ENCODE data around the gene PXMP4. TPM values are rescaled to one million over a fixed set of nuclear protein-coding genes. Genes with fewer than 3 reads are reported as not detected.
A peak's percentile ranks its signal among the peaks of the same experiment; 100 is the strongest.

PXMP4 gene
- polyA plus RNA-seq, 2 of the 4 experiments (the other 2 are of a cell fraction), result 4.5 to 6.6 TPM

DNA sequence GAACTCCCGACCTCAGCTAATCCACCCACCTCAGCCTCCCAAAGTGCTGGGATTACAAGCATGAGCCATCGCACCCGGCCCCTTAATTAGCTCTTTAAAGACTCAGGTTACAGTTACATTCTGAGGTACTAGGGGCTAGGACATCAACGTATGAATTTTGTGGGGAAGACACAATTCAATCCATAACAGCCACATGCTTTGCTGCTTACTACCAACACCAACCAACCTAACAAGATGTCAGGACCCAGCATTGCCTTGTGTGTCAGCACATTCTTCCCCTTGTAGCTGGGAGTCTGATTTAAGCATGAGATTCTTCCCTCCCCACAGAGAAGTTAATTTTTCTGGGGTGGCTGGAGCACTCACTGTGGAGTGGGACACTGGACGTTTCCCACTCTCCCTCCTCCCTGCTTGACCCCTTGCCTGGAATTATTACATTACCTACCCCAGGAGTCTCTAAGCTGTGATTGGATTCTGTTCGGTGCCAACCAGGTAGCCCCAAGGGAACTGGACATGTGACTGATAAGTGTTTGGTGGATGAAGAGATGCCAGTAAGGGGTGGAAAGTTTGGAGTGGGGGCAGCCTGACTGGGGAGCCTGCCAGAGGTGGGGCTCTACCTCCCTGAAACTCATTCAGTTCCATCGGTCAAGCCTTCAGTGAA, 5.6 kb upstream of the PXMP4 start:
- no peak overlapping the region for H3K4me2 ChIP-seq
- DNase-seq (ENCODE audit: low read depth in 1 of 2, low spot score in 1 of 2), result no peak
- CTCF ChIA-PET, result interaction anchor here (1.3 to 1.9 kb wide), 2 partner anchors 11 to 46 kb away, joined by 4 to 5 read pairs; no protein-coding TSS in a partner anchor
- H3K4me3 ChIP-seq, result no peak overlapping the region
- no peaks in the 10 kb centered on the region for H3K9me3 ChIP-seq
- H3K27ac ChIP-seq, result no peak overlapping the region
- ATAC-seq, result no peak
- POLR2A ChIA-PET, result interaction anchor here (1.1 kb wide), 1 partner anchor 11 kb away, joined by 7 read pairs; no protein-coding TSS in a partner anchor
- WGBS (ENCODE audit: missing lambda C conversion rate), result 75% methylated on average over 7 of the region's 7 CpGs
- 0 out of 3 replicates have a peak, but pooled peaks cover 7% of the 10 kb centered on the region for H3K4me1 ChIP-seq
- TF ChIP-seq CHD4 (IDR thresholded peaks at IDR 0.05; ENCODE audit: borderline replicate concordance) (no peak), NR3C1 (IDR thresholded peaks at IDR 0.05) (no peak), TP53 (CRISPR knock-in tag; IDR thresholded peaks at IDR 0.05) (no peak), FOXS1 (CRISPR knock-in tag; IDR thresholded peaks at IDR 0.05) (no peak), RAD21 (conservative IDR thresholded peaks at IDR 0.05 in 1 of 2, IDR thresholded peaks at IDR 0.05 in 1 of 2) (no peak), JUNB (IDR thresholded peaks at IDR 0.05) (no peak), EHF (CRISPR knock-in tag; IDR thresholded peaks at IDR 0.05) (no peak), MAZ (IDR thresholded peaks at IDR 0.05; ENCODE audit: borderline replicate concordance, low read depth, low read length) (no peak), ZSCAN20 (CRISPR knock-in tag; IDR thresholded peaks at IDR 0.05) (no peak)
- TF ChIP-seq, protein P1, sequence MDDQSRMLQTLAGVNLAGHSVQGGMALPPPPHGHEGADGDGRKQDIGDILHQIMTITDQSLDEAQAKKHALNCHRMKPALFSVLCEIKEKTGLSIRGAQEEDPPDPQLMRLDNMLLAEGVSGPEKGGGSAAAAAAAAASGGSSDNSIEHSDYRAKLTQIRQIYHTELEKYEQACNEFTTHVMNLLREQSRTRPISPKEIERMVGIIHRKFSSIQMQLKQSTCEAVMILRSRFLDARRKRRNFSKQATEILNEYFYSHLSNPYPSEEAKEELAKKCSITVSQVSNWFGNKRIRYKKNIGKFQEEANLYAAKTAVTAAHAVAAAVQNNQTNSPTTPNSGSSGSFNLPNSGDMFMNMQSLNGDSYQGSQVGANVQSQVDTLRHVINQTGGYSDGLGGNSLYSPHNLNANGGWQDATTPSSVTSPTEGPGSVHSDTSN (IDR thresholded peaks at IDR 0.05), result no peak
- FAIRE-seq, result no peak

DNA sequence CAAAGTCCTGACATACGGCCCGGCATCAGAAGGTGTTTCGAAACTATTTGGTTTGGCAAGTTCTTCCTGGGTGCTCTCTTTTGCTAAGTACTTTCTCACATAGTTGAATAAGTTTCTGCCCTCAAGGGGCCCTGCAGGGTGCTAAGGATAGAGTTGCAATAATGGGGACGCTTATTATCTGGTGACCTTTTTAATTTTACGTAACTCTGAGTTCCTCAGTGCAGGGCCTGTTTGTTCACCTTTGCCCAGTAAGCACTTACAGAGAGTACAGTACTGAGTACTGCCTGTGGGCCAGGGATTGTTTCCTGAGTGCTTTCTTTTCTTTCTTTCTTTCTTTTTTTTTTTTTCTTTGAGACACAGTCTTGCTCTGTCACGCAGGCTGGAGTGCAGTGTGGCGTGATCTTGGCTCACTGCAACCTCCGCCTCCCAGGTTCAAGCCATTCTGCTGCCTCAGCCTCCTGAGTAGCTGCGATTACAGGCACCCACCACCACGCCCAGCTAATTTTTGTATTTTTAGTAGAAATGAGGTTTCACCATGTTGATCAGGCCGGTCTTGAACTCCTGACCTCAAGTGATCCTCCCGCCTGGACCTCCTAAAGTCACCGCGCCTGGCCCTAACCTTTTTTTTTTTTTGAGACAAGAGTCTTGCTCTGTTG, 4.5 kb upstream of the PXMP4 start:
- 76% methylated on average over 14 of the region's 14 CpGs for WGBS (ENCODE audit: missing lambda C conversion rate)
- H3K4me2 ChIP-seq, result peak overlapping the region; percentile 31; the same call in 2 of the 3 replicates
- no peak overlapping the region for H3K27ac ChIP-seq
- POLR2A ChIA-PET, result no interaction called here
- DNase-seq (ENCODE audit: low read depth in 1 of 2, low spot score in 1 of 2) (no peak), FAIRE-seq (no peak), ATAC-seq (no peak)
- no peak overlapping the region for H3K4me3 ChIP-seq
- H3K4me1 ChIP-seq, result peaks cover 9% of the 10 kb centered on the region; the same call in 1 of the 3 replicates
- no peaks in the 10 kb centered on the region for H3K9me3 ChIP-seq
- CTCF ChIA-PET, result no interaction called here
- TF ChIP-seq RAD21 (conservative IDR thresholded peaks at IDR 0.05 in 1 of 2, IDR thresholded peaks at IDR 0.05 in 1 of 2), result no peak
- peak in 1 of 2 experiments; percentile 5; a peak in 1 of 4 replicates for TF ChIP-seq CEBPB (IDR thresholded peaks at IDR 0.05)

DNA sequence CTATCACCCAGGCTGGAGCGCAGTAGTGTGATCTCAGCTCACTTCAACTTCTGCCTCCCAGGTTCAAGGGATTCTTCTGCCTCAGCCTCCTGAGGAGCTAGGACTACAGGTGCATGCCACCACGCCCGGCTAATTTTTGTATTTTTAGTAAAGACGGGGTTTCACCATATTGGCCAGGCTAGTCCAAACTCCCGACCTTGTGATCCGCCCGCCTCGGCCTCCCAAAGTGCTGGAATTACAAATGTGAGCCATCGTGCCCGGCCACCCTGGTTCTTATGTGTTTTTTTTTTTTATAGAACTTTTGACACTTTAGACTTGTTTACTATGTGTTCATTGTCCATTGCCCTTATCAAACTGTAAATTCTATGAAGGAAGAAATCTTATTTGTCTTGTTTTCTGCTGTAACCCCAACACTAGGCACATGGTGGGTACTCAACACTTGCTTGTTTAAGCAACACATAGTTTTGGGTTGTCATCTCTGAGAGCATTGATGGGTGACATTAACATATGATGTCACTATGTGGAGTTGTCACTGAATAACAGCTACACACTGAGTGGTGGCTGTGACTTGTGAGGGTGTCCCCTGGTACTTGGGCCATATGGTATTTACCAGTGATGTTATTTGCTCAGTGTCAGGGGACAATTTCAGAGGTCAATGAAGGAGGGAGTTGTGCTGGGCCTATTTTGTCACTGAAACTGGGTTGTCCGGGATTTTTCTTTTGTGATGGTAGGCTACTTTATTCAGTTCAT, 1.5 kb upstream of the PXMP4 start:
- ATAC-seq (no peak), FAIRE-seq (no peak), DNase-seq (ENCODE audit: low read depth in 1 of 2, low spot score in 1 of 2) (no peak)
- ChIA-PET POLR2A (no interaction called here), CTCF (interaction anchor here (0.6 to 1.0 kb wide), 2 partner anchors 14 to 356 kb away, joined by 3 to 7 read pairs; no protein-coding TSS in a partner anchor)
- no peak overlapping the region; the same call in 2 of the 3 replicates for H3K4me2 ChIP-seq
- WGBS (ENCODE audit: missing lambda C conversion rate), result 92% methylated on average over 11 of the region's 11 CpGs
- H3K4me3 ChIP-seq, result no peak overlapping the region
- H3K4me1 ChIP-seq, result peaks cover 14% of the 10 kb centered on the region; the same call in 1 of the 3 replicates
- TF ChIP-seq, protein P2, sequence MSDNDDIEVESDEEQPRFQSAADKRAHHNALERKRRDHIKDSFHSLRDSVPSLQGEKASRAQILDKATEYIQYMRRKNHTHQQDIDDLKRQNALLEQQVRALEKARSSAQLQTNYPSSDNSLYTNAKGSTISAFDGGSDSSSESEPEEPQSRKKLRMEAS (IDR thresholded peaks at IDR 0.05), result no peak
- TF ChIP-seq, protein P3, sequence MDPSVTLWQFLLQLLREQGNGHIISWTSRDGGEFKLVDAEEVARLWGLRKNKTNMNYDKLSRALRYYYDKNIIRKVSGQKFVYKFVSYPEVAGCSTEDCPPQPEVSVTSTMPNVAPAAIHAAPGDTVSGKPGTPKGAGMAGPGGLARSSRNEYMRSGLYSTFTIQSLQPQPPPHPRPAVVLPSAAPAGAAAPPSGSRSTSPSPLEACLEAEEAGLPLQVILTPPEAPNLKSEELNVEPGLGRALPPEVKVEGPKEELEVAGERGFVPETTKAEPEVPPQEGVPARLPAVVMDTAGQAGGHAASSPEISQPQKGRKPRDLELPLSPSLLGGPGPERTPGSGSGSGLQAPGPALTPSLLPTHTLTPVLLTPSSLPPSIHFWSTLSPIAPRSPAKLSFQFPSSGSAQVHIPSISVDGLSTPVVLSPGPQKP (IDR thresholded peaks at IDR 0.05; ENCODE audit: low read depth, low read length), result no peak
- TF ChIP-seq, protein P4, sequence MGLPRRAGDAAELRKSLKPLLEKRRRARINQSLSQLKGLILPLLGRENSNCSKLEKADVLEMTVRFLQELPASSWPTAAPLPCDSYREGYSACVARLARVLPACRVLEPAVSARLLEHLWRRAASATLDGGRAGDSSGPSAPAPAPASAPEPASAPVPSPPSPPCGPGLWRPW (IDR thresholded peaks at IDR 0.05), result no peak
- no peaks in the 10 kb centered on the region for H3K9me3 ChIP-seq
- H3K27ac ChIP-seq, result no peak overlapping the region

All from A549 (cell line).